C4-2B (cell line): Measurements from ENCODE around the gene CDK6.

Source experiments
- H3K27ac ChIP-seq: fragments of 450-650 bp; 2 replicates; pipeline ENCODE4 v1.5.1; 2017
- CTCF ChIP-seq: fragments of 450-650 bp; conservative IDR thresholded peaks from 2 replicates; pipeline ENCODE4 v1.5.1; 2017; ENCODE audit warnings: mild to moderate bottlenecking
- ZFX ChIP-seq: fragments of 450-650 bp; IDR thresholded peaks from 2 replicates; pipeline ENCODE4 v1.6.1; 2017

CDK6 gene

GRCh38 chr7:92806496-92806895 is 29.9 kb downstream of the CDK6 start:
- no peak for TF ChIP-seq CTCF
- no peak for TF ChIP-seq ZFX
- no peak overlapping the region for H3K27ac ChIP-seq

- TF ChIP-seq ZFX (no peak), CTCF (no peak)
- no peak overlapping the region for H3K27ac ChIP-seq
Observed at GRCh38 chr7:92802406-92802805, 34.0 kb downstream of the CDK6 start.

GRCh38 chr7:92799446-92800211 is 36.7 kb downstream of the CDK6 start:
- no peak overlapping the region for H3K27ac ChIP-seq
- TF ChIP-seq ZFX, result no peak
- TF ChIP-seq CTCF, result no peak

- H3K27ac ChIP-seq, result no peak overlapping the region
- TF ChIP-seq ZFX (no peak), CTCF (no peak)
Observed at GRCh38 chr7:92798517-92799249, 37.7 kb downstream of the CDK6 start.

GRCh38 chr7:92797693-92798092 is 38.7 kb downstream of the CDK6 start:
- no peak overlapping the region for H3K27ac ChIP-seq
- TF ChIP-seq CTCF (no peak), ZFX (no peak)

GRCh38 chr7:92797284-92797683 is 39.1 kb downstream of the CDK6 start:
- no peak overlapping the region for H3K27ac ChIP-seq

More at GRCh38 chr7:92797284-92797683, 39.1 kb downstream of the CDK6 start:
- no peak for TF ChIP-seq CTCF
- TF ChIP-seq ZFX, result no peak
